Adrenal gland (tissue), 5 donors: ENCODE data around the gene RDX.

Experiments used
- CTCF ChIP-seq, 6 experiments: fragments of 450-650 bp in 4 of 6; fragments of 200-600 bp in 2 of 6; sonication (generic) in 1 of 6; IDR thresholded peaks; 1 replicate in 5 of 6; 2 replicates in 1 of 6; pipeline versions ENCODE4 v1.5.1 to v1.8.0; 2016 to 2021; ENCODE audit warnings: antibody characterized with exemption in 6 of 6, mild to moderate bottlenecking in 2 of 6, moderate library complexity in 1 of 6
- POLR2A ChIP-seq, 2 donors: fragments of 450-650 bp; IDR thresholded peaks; one replicate each; pipeline ENCODE4 v1.6.1; 2017; ENCODE audit warnings: antibody characterized with exemption in 2 of 2, mild to moderate bottlenecking in 2 of 2, moderate library complexity in 1 of 2
- donor health status: DM: no; HTN: no; CAD: no.

- no peak for TF ChIP-seq CTCF (IDR thresholded peaks at IDR 0.05)
- TF ChIP-seq POLR2A (IDR thresholded peaks at IDR 0.05), result no peak
Observed at GRCh38 chr11:110182886-110183285, 113.5 kb downstream of the RDX start.
